Epidermal melanocyte (primary cell): ENCODE data around the gene TUBB4B.
"Not testable (repeated sequence)": the region's sequence is repeated elsewhere in the genome, so short reads cannot be mapped to it uniquely, and the experiment has no call there.

Experiments
- DNase-seq: peaks from one replicate; pipeline ENCODE4 v3.0.0; 2011; ENCODE audit warnings: low spot score; ENCODE audit not compliant: insufficient read length

TUBB4B gene

DNA sequence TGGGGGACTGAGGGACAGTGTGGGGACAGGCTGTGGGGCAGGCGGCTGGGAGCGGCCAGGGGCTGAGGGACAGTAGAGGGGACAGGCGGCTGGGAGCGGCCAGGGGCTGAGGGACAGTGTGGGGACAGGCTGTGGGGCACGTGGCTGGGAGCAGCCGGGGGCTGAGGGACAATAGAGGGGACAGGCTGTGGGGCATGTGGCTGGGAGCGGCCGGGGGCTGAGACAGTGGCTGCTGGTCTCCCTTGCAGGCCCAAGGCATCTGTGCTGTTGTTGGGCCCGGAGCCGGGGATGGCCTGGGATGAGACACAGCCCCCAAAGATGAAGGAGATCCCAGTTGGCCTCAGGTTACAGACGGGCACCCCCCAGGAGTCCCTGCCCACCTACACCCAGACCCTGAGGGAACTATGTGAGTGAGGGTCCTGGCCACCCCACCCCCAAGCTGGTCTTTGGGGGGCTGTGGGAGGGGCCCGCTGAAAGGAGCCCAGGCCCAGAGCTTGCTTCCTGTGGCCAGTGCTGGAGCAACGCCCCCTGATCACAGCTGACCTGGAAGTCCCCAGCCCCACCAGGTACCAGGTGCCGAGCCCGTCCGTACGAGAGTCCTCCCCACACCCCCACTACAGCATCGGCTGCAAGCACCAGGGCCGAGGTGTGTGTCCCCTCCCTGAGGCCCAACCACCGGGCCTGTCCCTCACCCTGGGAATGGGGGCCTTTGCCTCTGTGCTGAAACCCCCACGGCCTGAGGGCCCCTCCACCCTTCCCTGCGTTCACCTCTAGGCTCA is 10.6 kb downstream of the TUBB4B start:
- no peak for DNase-seq

DNA sequence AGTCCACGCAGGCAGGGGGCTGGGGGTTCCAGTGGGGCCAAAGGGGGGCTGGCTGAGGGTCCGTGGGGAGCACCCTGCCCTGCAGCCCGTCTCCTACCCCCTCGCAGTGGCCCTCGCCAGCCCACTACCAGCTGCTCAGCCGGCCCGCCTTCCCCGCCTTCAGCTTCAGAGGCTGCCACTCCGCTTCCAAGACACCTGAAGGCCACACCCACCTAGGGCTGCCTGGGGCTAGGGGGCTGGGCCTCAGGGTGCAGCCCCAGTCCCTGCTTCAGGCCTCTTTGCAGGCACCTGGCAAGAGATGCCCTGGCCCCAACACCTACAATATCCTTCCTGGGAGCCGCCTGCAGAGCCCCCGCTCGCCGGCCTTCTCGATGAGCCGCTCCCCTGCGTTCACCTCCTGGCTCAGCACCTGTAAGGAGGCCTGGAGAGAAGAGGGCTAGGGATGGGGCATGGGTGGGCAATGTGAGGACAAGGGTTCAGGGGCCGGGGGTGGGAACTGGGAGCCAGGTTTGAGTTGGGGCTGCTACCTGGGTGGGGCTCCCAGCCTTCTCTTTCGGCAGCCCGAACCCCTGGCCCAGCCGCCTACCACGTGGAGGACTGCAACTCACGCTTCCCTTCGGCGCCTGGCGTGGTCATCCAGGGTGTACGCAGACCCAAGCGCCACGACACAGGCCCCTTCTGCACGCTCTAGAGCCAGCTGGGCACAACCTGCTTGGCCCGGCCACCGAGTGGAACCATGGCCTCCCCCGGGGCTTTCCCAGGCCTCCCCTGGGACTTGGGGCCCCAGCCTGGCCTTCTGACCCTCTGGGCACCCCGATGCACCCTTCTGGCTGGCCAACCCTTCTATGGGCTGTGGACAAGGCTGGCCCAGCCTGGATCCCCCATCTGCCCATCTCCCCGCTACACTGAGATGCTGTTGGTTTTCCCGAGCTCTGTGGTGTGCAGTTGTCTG is 11.7 kb downstream of the TUBB4B start:
- DNase-seq = no peak

DNA sequence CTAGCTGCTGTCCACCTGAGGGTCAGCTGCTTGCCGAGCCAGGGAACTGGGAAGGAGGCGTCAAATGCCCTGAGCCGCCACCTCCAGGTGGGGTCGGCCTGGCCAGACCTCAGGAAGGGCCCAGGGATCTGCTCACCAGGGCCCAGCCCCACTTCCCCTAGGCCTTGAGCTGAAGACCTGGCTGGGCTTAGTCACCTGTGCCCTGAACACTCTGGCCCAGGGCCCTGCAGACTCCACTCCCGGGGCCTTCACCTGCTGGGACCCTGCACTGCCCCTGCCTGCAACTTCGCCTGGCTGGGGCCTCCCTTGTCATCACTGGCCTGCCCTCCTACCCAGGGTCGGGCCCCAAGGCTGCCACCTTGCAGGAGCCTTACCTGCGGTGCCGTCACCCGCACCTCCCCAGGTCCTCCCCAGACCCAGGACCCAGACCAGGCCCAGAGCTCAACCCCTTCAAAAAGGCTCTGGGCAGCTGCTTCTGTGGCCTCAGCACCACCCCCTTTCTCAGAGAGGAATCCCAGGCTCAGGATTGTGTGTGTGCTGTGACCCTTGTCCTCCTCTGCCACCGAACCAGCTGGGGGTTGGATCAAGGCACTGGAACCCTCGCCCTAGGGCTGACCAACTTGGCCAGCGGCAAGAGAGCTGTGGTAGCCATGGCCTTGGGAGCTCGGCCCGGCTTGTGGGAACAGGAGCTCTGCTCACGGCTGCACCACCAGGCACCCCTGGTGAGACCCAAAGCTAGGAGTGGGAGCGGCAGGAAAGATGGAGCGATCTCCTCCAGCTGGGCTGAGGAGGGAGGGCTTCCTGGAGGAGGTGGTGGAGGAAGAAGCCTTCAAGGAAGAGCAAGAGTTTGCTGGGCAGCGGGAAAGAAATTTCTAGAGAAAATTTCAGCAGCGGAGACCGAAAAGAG is 12.9 kb downstream of the TUBB4B start:
- no peak for DNase-seq

DNA sequence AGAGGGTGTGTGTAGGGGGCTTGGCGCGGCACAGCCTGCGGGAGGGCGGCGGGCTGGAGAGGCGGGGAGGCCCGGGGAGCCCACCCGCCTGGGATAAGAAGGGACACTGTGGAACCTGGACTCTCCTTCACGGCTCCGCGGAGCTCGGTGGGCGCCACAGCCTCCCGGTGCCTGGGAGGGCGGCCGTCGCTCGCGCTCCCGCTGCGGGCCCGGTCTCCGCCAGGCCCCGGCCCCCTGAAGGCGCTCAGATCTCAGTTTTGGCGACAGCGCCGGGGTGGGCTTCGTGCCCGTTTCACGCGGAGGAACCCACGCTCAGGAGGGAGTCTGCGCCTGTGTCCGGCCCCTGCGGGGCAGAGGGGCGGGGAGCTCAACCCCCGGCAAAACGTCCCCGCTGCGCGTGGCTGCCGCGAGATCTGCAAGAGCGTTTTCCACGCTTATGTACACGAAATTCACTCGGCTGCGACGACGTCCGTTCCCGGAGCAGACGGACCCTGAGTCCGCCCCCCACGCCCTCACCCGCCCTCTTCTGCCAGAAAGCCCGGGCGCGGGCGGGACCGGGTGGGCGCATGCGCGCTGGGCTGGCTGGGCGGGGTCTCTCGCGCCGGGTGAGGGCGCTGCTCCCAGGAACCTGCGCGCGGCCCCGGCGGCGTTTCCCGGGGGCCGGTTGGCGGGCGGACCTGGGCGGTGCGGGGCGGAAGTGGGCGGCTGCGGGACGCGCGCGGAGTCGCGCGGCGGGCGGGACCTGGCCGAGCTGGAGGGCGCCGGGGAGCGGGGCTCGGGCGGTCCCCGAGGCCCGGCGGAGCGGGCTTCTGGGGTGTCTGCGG is 13.7 kb downstream of the TUBB4B start, which contains the start of gene NELFB:
NELFB (plus strand) TSS at position 704 of the 824 bp plus-strand sequence.
- peak; percentile 99 for DNase-seq

DNA sequence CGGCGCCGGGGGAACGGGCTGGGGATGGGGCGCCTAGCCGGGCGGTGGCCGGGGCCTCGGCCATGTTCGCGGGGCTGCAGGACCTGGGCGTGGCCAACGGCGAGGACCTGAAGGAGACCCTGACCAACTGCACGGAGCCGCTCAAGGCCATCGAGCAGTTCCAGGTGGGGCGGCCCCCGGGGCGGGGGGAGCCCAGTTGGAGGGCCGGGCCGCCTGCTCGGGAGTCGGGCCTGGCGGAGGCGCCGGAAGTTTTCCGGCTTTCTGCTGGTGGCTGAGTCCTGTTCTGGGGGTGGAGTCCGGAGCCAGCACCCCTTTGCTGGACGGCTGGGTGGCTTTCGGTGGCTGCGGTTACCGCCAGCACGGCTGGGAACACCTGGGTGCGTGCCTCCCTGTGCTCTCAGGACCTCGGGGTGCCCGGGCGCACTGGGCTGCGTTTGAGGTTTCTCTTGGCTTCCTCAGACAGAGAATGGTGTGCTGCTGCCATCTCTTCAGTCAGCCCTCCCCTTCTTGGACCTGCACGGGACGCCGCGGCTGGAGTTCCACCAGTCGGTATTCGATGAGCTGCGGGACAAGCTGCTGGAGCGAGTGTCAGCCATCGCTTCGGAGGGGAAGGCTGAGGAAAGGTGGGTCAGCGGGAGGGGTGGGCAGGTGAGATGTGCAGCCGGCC is 14.5 kb downstream of the TUBB4B start:
- DNase-seq = no peak

DNA sequence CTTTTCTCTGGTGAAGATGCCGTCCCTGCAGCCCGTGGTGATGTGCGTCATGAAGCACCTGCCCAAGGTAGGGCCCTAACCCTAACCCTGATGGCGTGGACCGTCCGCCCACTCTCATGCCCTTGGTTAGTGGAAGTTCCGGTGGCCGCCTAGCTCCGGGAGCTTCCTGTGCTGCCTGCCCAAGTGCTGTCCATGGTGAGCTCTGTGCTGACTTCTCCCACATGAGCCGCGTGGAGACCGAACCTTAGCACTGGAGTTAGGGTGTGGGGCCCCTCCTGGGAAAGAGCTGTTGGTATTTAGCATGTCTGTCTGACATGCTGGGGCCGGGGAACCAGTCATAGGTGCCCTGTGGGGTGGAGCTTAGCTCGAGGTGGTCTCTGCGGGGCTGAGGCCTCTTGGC is 15.3 kb downstream of the TUBB4B start:
- no peak for DNase-seq

DNA sequence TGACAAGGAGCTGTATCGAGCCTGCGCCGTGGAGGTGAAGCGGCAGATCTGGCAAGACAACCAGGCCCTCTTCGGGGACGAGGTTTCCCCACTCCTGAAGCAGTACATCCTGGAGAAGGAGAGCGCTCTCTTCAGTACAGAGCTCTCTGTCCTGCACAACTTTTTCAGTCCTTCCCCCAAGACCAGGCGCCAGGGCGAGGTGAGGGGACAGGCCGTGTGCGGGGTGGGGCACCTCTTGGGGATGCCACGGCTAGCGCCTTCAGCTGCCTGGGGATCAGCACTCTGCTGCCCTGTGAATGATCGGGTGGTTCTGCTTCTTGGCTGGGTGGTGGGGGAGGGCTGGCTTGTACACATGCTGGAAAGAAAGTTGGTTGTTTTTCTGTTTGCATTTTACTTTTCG is 15.8 kb downstream of the TUBB4B start:
- DNase-seq = no peak

DNA sequence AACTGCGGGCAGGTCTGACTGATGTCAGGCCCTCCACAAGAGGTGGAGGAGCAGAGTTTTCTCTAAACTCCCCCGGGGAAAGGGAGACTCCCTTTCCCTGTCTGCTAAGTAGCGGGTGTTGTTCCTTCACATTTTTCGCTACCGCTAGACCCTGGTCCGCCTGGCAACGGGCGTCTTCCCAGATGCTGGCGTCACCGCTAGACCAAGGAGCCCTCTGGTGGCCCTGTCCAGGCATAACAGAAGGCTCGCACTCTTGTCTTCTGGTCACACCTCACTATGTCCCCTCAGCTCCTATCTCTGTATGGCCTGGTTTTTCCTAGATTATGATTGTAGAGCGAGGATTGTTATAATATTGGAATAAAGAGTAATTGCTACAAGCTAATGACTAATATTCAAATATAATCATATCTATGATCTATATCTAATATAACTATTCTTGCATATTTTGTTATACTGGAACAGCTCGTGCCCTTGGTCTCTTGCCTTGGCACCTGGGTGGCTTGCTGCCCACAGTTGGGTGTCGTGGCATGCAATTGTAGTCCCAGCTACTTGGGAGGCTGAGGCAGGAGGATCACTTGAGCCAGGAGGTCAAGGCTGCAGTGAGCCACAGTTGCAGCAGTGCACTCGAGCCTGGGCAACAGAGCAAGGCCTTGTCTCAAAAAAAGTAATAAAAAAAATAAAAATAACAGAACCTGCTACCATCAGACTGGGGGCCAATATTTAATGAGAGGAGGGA is 21.3 kb downstream of the TUBB4B start:
- DNase-seq = not testable (repeated sequence)

DNA sequence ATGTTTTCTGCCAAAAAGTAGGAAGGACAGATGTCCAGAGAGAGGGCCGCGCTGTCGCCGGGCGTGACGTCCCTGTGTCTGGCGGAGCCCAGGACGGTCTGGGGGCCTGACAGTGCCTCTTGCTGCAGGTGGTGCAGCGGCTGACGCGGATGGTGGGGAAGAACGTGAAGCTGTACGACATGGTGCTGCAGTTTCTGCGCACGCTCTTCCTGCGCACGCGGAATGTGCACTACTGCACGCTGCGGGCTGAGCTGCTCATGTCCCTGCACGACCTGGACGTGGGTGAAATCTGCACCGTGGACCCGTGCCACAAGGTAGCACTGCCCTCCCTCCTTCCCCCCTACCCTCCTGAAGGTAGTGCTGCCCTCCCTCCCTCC is 21.8 kb downstream of the TUBB4B start:
- DNase-seq = no peak

DNA sequence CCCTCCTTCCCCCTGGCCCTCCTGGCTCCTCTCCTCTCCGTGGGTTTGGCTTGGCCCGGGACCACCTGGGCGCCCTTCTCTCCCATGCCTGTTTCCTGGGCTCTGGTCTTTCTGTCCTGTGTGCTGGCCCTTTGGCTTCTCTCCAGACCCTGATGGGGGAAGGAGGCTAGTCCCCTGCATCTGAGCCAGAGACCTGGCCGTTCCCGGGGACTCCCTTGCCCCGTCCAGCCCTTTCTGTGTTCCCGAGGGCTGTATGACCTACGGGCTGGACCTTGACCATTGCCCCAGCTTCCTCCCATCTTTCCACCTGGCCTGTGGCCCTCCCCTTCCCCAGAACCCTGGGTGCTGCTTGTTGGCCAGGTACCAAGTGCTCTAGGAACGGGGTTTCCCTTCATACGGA is 22.4 kb downstream of the TUBB4B start:
- no peak for DNase-seq

DNA sequence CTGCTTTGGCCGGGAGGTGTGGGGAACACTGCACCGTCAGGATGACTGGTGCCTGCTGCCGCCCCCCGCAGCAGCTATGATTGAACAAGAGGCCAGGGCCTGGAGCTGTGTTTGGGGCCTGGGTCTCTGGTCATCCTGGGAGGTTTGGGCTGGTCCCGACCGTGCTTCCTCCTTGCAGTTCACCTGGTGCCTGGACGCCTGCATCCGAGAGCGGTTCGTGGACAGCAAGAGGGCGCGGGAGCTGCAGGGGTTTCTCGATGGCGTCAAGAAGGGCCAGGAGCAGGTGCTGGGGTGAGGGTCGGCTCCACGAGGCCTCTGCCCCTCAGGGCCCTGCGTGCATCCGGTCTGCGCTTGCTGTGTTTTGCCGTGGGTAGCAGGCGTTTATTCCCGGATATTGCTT is 23.0 kb downstream of the TUBB4B start:
- DNase-seq = no peak

DNA sequence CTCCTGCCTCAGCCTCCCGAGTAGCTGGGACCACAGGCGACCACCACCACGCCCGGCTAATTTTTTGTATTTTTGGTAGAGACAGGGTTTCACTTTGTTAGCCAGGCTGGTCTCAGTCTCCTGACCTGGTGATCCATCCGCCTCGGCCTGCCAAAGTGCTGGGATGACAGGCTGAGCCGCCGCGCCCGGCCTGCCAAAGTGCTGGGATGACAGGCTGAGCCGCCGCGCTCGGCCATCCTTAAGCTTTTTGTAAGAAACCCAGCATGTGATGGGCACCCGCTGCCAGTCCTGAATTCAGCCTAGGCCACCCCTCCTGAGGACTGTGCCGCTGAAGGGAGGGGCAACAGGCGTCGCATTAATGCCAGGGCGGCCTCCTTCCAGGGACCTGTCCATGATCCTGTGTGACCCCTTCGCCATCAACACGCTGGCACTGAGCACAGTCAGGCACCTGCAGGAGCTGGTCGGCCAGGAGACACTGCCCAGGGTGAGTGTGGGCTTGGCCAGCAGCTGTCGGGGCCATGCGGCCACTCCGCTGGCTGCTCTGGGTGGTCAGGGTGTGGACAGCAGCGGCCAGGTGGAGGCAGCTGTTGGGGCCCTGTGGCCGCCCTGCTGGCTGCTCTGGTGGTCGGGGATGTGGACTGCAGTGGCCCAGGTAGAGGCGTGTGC is 24.5 kb downstream of the TUBB4B start:
- DNase-seq = no peak

DNA sequence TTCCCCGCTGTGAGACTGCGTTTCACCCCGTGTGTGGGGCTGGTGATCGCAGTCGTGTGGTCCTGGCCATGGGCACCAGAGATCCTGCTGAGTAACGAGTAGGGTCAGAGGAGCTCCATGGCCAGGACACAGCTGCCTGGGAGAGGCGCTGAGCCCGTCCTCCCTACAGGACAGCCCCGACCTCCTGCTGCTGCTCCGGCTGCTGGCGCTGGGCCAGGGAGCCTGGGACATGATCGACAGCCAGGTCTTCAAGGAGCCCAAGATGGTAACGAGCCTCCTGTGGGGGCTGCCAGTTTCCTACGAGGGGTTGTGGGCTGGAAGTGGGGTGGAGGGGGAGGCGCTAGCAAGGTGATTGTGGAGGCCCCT is 25.1 kb downstream of the TUBB4B start:
- DNase-seq = no peak

DNA sequence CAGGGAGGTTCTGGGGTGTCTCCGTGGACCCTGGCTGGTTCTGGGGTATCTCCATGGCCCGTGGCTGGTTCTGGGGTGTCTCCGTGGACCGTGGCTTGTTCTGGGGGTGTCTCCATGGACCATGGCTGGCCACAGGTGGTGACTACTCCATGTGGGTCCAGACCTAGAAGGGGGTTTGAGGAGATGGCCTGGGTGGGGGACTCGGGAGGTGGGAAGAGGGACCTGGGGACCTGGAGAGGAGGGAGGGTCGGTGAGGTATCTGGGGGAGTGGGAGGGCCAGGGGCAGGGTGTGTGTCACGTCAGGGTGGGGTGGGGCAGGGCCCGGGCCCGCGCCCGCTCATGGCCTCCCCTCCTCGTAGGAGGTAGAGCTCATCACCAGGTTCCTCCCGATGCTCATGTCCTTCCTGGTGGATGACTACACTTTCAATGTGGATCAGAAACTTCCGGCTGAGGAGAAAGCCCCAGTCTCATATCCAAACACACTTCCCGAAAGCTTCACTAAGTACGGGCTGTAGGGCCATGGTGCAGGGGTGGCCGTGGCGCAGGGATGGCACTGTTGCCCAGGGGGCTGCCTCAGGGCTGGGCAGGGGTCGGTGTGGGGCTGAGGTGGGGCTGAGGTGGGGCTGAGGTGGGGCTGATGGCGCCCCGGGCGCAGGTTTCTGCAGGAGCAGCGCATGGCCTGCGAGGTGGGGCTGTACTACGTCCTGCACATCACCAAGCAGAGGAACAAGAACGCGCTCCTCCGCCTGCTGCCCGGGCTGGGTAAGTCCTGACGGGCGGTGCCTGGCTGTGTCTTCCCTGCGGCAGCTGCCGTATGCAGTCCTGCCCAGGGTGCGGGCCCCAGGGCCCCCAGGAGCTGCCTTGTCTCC is 25.7 kb downstream of the TUBB4B start:
- no peak for DNase-seq

DNA sequence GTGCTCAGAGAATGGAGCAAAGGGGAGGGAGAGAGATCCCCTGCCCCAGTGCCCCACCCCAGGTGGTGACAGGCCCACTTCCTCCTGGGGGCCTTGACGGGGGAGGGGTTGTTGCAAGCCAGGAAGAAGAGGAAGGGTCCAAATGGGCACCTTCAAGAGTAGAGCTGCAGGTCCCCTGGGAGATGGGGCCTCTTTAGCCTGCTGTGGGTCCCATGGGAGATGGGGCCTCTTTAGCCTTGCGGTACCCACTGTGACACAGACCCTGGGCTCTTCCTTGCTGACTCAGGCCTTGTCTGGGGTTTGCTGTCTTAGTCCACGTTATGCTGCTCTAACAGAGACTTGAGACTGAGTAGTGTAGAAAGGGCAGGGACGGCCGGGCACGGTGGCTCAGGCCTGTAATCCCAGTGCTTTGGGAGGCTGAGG is 26.9 kb downstream of the TUBB4B start:
- no peak for DNase-seq

DNA sequence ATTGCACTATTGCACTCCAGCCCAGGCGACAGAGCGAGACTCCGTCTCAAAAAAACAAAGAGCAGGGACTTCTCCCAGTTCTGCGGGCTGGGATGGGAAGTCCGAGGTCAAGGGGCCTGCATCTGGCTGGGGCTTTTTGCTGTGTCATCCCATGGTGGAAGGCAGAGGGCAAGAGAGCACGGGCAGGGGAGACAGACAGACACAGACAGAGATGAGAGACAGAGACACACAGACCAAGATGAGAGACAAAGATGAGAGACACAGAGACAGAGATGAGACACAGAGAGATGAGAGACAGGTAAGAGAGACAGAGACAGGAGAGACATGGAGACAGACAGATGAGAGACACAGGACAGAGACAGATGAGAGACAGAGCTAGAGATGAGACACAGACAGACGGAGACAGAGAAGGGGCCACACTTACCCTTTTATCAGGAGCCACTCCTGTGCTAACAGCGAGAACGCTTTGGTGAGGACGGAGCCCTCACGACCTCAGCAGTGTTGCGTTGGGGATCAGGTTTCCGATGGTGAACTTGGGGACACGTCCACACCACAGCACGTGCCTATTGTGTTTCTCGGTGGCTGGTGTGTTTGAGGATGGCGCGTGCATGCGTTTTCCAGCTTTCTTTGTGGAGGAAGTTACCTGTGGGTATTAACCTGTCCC is 27.6 kb downstream of the TUBB4B start:
- no peak for DNase-seq

DNA sequence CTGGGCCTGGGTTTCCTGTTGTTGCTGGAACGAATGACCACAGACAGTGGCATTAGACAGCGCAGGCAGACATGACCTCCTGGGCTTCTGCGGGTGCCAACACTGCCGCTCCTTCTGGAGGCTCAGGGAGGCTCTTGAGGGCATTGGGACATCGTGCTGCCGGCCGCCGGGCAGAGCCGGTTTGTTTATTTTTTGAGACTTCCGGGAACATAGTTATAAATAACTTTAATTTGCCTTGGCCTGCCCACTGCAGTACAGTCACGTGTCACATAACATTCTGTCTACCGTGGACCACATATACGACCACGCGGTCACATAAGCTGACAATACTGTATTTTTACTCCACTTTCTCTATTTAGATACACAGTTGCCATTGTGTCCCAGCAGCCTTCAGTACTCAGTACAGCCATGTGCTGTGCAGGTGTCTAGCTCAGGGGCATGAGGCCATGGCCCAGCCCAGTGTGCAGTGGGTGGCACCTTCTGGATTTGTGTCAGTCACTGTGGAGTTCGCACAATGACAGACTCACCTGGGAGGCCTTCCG is 28.2 kb downstream of the TUBB4B start:
- peak; percentile 64 for DNase-seq
